Mucosa of stomach (tissue), 1 donor: Measurements from ENCODE around the gene MYO10.

ENCODE experiments used
- H3K27me3 ChIP-seq: one replicate; pipeline ENCODE4 v1.7.0; 2013; ENCODE audit warnings: mild to moderate bottlenecking, low read length; ENCODE audit not compliant: control insufficient read depth, insufficient read depth
- H3K36me3 ChIP-seq: one replicate; pipeline ENCODE4 v1.7.0; 2013; ENCODE audit warnings: low read length; ENCODE audit not compliant: control insufficient read depth, insufficient read depth
- H3K4me1 ChIP-seq: one replicate; pipeline ENCODE4 v1.7.0; 2013; ENCODE audit warnings: mild to moderate bottlenecking, low read length; ENCODE audit not compliant: control insufficient read depth, insufficient read depth
- H3K4me3 ChIP-seq: one replicate; pipeline ENCODE4 v1.7.0; 2013; ENCODE audit warnings: low read length
- H3K9ac ChIP-seq: one replicate; pipeline ENCODE4 v1.7.0; 2013; ENCODE audit warnings: mild to moderate bottlenecking, low read length, moderate library complexity
- H3K9me3 ChIP-seq: one replicate; pipeline ENCODE4 v1.7.0; 2013; ENCODE audit warnings: mild to moderate bottlenecking, low read length, moderate library complexity; ENCODE audit not compliant: control insufficient read depth
- donor health status: Pancreatic carcinoma.

The MYO10 gene

DNA sequence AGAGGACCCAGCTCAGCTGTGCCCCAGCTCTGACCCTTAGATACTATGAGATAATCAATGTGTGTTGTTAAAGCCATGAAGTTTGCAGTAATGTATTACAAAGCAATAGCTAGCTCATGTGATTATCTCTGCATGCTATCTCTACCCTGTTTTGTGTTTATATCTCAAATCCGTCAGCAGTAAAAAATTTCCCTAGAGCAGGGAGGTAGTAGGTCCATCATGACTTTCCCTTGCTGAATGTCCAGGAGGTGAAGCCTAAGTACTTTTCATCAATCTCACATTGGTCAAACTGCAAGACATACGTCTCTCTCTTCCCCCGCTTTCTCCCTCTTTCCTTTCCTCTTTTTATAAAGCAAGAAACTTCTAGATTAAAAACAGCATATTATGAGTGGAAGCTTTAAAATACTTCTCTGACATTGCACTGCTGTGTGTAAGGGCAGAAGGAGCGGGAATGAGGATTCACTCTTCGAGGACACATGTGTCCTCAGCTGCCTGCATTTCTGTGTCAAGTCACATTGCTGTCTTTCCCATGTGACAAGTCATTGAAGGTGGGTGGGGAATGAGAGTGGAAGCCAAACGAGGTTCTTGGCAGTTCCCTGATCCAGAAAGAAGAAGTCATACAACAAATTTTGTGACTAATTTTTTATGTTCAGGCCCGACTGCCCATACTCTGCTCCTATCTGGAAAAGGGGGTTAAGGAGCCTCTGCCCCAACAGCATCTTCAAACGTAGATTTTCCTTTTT, 226.2 kb downstream of the MYO10 start:
- no peak overlapping the region for H3K9ac ChIP-seq
- no peak overlapping the region for H3K4me3 ChIP-seq
- no peaks in the 10 kb centered on the region for H3K9me3 ChIP-seq
- peaks cover 7% of the 10 kb centered on the region for H3K4me1 ChIP-seq
- H3K27me3 ChIP-seq = no peaks in the 10 kb centered on the region
- H3K36me3 ChIP-seq = peaks cover 9% of the 10 kb centered on the region

DNA sequence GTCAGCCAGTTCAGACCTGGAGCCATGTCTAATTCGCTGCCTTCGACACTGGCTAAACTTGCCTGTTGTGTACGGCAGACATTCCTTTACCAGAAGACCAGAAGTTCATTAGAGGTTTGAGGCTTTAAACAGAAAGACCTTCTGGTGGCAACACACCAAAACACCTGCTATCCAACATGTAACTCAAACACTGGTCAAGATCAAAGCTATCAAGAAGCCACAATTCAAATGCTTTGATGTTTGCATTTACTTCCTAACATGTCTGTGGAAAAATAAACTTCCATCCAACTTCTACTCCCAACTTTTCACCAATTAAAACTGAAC, 228.3 kb downstream of the MYO10 start:
- Histone ChIP-seq H3K9me3 (no peaks in the 10 kb centered on the region), H3K9ac (no peak overlapping the region), H3K4me3 (no peak overlapping the region), H3K4me1 (peaks cover 7% of the 10 kb centered on the region), H3K27me3 (no peaks in the 10 kb centered on the region), H3K36me3 (peaks cover 9% of the 10 kb centered on the region)

DNA sequence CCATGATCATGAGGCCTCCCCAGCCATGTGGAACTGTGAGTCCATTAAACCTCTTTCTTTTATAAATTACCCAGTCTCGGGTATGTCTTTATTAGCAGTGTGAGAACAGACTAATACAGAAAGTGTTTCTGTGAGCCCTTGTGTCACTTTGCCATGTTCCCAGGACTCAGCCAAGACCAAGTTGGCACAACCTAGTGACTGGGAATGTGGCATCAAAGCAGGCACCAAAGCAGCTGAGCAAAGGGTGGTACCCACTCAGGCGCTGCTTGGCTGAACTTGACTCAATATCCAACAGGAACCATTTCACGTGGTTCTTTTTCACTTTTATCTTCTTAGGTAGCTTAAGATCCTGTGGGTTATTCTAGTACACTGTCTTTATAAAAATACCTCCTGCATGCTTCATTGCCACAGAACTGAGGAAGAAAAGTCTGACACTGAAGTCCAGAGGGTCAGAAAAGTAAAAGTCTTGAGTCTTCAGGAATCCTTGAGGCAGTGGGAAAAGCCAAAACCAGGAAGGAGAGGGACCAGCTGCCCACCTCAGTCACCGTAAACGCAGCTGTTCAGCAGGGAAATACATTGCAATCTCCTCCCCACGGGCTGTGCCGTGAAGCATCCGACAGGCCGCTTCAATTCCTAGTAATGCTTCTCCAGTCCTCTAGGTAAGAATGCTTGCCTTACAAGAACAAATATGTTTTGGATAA, 228.8 kb downstream of the MYO10 start:
- H3K36me3 ChIP-seq = peaks cover 9% of the 10 kb centered on the region

DNA sequence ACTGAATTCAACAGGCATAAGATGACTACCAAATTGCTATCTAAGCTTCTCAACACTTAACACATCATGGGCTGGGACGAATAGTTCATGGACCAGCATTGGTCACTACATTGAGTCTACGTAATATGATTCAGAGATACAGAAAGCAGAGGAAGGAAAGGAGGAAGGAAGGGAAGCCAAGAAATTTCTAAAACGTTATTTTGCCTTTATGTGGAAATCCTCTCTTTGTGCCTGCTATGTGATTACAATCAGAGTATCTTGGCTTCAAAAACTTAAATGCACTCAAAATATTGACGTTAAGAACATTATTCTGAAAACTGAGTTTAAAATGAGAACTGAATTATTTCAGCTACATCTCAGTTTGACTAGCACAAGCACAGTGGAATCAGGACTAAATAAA, 231.1 kb downstream of the MYO10 start:
- H3K9me3 ChIP-seq = no peaks in the 10 kb centered on the region
- no peak overlapping the region for H3K4me3 ChIP-seq
- H3K36me3 ChIP-seq = no peaks in the 10 kb centered on the region
- H3K27me3 ChIP-seq = no peaks in the 10 kb centered on the region
- peaks cover 7% of the 10 kb centered on the region for H3K4me1 ChIP-seq
- H3K9ac ChIP-seq = no peak overlapping the region

More for the DNA sequence above, 228.8 kb downstream of the MYO10 start:
- Histone ChIP-seq H3K4me1 (peaks cover 7% of the 10 kb centered on the region), H3K9me3 (no peaks in the 10 kb centered on the region), H3K27me3 (no peaks in the 10 kb centered on the region), H3K4me3 (no peak overlapping the region), H3K9ac (no peak overlapping the region)

DNA sequence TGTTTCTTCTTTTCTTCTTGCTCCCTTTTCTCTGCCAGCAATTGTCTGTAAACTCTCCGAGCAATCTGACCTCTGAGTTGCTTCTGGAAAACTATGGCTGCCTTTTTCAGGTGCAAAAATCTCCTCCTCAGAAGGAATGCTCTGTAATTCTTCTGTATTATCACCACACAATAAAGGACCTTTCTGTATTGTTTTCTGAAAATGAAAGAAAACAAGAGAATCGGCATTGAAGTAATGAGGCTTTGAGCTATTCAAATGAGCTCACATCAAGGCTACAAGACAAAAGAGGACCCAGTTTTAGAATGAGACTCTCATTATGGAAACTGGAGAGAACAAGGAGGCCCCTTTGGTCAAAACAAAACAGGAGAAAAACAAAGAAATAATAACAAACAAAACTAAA, 233.1 kb downstream of the MYO10 start:
- Histone ChIP-seq H3K36me3 (peaks cover 5% of the 10 kb centered on the region), H3K4me3 (no peak overlapping the region), H3K4me1 (no peaks in the 10 kb centered on the region), H3K27me3 (no peaks in the 10 kb centered on the region), H3K9me3 (no peaks in the 10 kb centered on the region), H3K9ac (no peak overlapping the region)

DNA sequence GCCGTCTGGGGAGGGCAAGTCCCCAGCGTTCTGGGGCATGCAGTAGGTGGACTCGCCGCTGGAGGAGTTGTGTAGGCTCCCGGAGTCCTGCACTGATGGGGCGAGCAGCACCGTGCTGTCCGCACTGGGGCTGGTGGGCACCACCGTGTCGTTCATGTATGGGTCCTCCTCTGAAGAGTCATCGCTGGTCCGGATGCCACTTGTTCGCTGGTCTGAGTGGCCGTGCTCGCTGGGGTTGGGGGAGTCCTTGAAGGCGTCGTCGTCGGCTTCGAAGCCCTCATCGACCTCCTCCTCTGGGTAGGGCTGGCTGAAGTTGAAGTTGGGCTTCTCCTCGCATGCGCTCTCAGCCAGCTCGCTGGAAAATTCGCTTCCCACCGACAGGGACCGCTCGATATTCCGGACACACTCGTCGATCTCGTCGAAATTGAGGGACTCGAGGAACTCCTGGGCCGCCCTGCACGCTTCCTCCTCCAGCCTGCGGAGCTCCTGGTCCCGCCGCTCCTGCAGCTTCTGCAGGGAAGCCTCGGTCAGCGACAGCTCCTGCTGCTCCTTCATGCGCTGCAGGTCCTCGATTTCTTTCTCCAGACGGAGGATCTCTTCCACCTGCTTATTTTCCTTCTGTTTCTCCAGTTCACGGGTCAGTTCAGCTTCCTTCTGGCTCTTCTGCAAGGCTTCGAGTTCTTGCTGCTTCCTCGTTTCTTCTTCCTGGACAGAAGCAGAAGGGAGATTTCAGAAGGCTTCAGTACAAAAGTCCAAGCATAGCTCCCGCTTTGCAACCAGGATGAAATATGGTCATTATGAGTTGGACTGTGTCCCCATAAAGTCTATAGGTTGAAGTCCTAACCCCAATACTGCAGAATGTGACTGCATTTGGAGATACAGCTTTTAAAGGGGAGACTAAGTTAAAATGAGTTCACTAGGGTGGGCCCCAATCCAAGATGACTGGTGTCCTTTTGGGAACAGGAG, 234.7 kb downstream of the MYO10 start:
- no peaks in the 10 kb centered on the region for H3K4me1 ChIP-seq
- peaks cover 5% of the 10 kb centered on the region for H3K36me3 ChIP-seq
- H3K9ac ChIP-seq = no peak overlapping the region
- H3K27me3 ChIP-seq = no peaks in the 10 kb centered on the region
- H3K9me3 ChIP-seq = no peaks in the 10 kb centered on the region
- no peak overlapping the region for H3K4me3 ChIP-seq

DNA sequence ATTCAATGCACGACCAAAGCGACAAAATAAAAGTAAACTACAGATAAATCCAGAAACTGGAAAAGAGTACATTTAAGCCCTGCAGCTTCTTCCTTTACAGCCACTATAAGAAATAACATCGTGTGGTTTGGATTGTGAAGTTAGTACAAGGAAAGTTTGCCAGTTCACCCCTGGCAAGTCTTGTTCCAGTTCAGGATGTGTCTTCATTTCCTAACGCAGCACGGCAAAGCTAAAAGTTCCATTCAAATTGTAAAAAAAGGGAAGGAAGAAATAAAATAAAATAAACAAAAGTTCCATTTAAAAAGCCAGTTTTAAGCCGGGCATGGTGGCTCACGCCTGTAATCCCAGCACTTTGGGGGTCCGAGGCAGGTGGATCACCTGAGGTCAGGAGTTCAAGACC, 236.0 kb downstream of the MYO10 start:
- Histone ChIP-seq H3K4me1 (no peaks in the 10 kb centered on the region), H3K36me3 (peaks cover 5% of the 10 kb centered on the region), H3K27me3 (no peaks in the 10 kb centered on the region), H3K4me3 (no peak overlapping the region), H3K9ac (no peak overlapping the region), H3K9me3 (no peaks in the 10 kb centered on the region)

DNA sequence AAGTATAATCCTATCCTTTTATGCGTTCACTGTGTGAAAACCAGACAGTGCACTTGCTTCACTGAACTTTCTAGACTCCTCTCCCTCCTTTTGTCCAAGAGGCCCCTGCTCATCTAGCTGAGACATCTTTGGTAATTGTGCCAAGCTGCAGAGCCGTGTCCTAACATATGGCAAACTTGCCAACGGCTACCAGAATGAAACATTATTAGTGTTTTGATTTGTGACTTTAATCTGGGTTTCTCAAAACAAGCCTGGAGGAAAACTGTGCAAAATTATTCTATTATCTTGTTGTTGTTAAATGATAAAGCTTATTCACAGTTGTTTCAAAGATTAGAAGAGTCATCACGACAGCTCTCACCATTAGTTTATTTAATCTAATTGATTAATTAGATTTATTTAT, 240.3 kb downstream of the MYO10 start:
- Histone ChIP-seq H3K27me3 (no peaks in the 10 kb centered on the region), H3K4me1 (no peaks in the 10 kb centered on the region), H3K4me3 (no peak overlapping the region), H3K9ac (no peak overlapping the region), H3K9me3 (no peaks in the 10 kb centered on the region), H3K36me3 (peaks cover 5% of the 10 kb centered on the region)

DNA sequence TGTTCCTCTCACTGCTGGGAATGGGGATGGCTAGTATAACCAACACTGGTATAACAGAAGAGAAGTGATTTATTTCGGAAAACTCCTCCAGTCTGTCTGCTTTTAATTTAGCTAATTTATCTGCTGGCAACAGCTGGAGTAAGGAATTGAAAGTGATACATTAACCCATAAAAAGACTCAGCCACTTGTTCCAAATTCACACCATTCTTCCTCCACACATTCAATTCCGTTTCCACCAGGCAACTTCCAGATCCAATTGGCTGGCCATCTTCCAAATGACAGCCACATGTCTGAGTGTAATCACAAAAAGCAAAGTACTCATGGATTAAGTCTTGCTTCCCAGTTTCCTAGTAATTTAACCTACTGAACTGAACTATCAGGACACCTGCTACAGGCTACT, 242.2 kb downstream of the MYO10 start:
- Histone ChIP-seq H3K36me3 (no peaks in the 10 kb centered on the region), H3K4me1 (no peaks in the 10 kb centered on the region), H3K4me3 (no peak overlapping the region), H3K9ac (no peak overlapping the region), H3K9me3 (no peaks in the 10 kb centered on the region), H3K27me3 (no peaks in the 10 kb centered on the region)

DNA sequence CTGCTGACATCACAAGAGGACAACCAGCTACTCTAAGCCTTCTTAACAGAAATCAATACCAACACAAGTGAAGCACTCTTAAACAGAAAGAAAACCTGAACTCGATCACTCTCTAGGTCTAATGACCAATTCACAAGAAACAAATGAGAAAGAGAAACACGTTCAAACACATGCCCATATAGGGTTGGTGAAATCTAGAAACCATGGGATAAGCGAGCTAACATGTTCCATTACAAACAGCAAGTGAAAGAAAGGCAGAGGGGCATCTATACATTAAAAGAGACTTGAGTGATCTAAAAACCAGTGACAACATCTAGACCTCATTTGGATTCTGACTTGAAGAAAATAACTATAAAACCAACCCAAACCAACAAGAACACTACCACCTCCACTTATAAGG, 244.4 kb downstream of the MYO10 start:
- no peaks in the 10 kb centered on the region for H3K9me3 ChIP-seq
- H3K4me1 ChIP-seq = no peaks in the 10 kb centered on the region
- no peak overlapping the region for H3K9ac ChIP-seq
- no peaks in the 10 kb centered on the region for H3K36me3 ChIP-seq
- H3K4me3 ChIP-seq = no peak overlapping the region
- H3K27me3 ChIP-seq = no peaks in the 10 kb centered on the region

DNA sequence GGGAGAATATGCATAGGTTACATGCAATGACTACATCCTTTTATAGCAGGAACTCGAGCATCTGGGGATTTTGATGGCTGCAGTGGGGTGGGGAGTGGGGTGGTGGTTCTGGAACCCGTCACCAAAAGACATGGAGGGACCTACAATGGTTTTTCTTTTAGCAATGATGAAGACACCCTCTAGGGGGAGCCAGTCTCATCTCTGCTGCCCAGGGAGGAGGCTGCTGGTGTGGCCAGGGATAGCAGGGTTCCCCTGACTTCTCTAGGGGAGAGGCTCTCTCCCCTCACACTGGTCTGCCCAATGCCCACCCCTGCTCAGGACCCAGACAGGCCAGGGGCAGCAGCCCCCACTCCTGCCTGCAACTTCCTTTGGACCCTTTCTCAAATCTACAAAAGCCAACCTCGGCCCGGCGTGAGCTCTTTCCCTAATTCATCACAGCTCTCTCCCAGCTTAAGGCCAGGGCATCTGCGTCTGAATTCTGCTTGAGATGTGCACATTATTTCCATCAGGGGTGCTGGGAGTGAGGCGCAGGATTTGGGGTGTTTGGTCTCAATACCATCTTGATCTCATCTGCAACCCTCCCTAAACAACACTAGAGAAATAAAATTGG, 245.7 kb downstream of the MYO10 start:
- Histone ChIP-seq H3K9ac (no peak overlapping the region), H3K4me1 (no peaks in the 10 kb centered on the region), H3K36me3 (no peaks in the 10 kb centered on the region), H3K4me3 (no peak overlapping the region), H3K9me3 (no peaks in the 10 kb centered on the region), H3K27me3 (no peaks in the 10 kb centered on the region)
